ENCODE data around the gene DNMT3A. TPM values are rescaled to one million over a fixed set of nuclear protein-coding genes. Genes with fewer than 3 reads are reported as not detected.

Gene DNMT3A
- total and polyA plus RNA-seq, 2 of the 8 experiments (the other 6 are each of a cell fraction or from before 2014, with no cell fraction given) = 33.6 to 178 TPM

GRCh38 chr2:25256488-25256875, 85.2 kb downstream of the DNMT3A start:
- 0 out of 2 replicates have a peak overlapping the region, but pooled peaks have one; percentile 48 for H2BK20ac ChIP-seq (ENCODE audit: low read length)
- no peaks in the 10 kb centered on the region for H3K9me3 ChIP-seq (ENCODE audit: insufficient read depth in 2 of 2, low read depth in 1 of 2, low read length in 1 of 2)
- no peak overlapping the region for H4K5ac ChIP-seq (ENCODE audit: insufficient read length, low read depth, low read length)
- no peaks in the 10 kb centered on the region for H3K36me3 ChIP-seq (ENCODE audit: control insufficient read depth in 2 of 4, insufficient read depth in 4 of 4, low read length in 3 of 4)
- H2BK12ac ChIP-seq (ENCODE audit: low read depth, low read length) = peak overlapping the region; percentile 93
- peaks cover 5% of the 10 kb centered on the region; the same call in 1 of the 2 replicates for H3K79me1 ChIP-seq (ENCODE audit: low read depth, low read length)
- no peak overlapping the region for H3K9ac ChIP-seq (replicated peaks in 1 of 4; ENCODE audit: extremely low read depth in 1 of 4, low read depth in 3 of 4, low read length in 3 of 4)
- no peak overlapping the region for H3K4me2 ChIP-seq (ENCODE audit: insufficient read depth in 1 of 2, low read depth in 2 of 2, low read length in 2 of 2)
- no peak for FAIRE-seq
- CTCF ChIA-PET (ENCODE audit: partially characterized antibody) = interaction anchor here (0.5 to 2.9 kb wide), 3 partner anchors 20 to 115 kb away, joined by 3 to 27 read pairs (median 4); no protein-coding TSS in a partner anchor
- no peak for TF ChIP-seq NANOG (IDR thresholded peaks at IDR 0.05; ENCODE audit: insufficient read depth, low read depth, low read length, poor library complexity, severe bottlenecking)
- no peak for TF ChIP-seq POLR2A (IDR thresholded peaks at IDR 0.05; ENCODE audit: control extremely low read depth in 1 of 2, low read depth in 2 of 2, low read length in 2 of 2)
- TF ChIP-seq TBP (IDR thresholded peaks at IDR 0.05; ENCODE audit: low read depth, low read length) = no peak
- no peak for TF ChIP-seq SIN3A (conservative IDR thresholded peaks at IDR 0.05 in 1 of 2, IDR thresholded peaks at IDR 0.05 in 1 of 2; ENCODE audit: low read depth in 1 of 2, low read length in 2 of 2)
- no peak for TF ChIP-seq JUN (IDR thresholded peaks at IDR 0.05; ENCODE audit: low read depth, low read length)
- TF ChIP-seq TAF7 (optimal IDR thresholded peaks at IDR 0.05; ENCODE audit: borderline replicate concordance, low read depth, low read length) = no peak
- no peak overlapping the region for H3K14ac ChIP-seq (ENCODE audit: insufficient read length)
- H3K56ac ChIP-seq (replicated peaks; ENCODE audit: insufficient read length, low read depth, low read length) = no peak overlapping the region
- no peak overlapping the region for H3K23ac ChIP-seq (ENCODE audit: insufficient read length)
- H3K27ac ChIP-seq (ENCODE audit: low read depth, low read length) = no peak overlapping the region
- H4K8ac ChIP-seq (ENCODE audit: extremely low read depth, insufficient read depth, low read length) = no peak overlapping the region
- no peak overlapping the region for H4K91ac ChIP-seq (replicated peaks; ENCODE audit: insufficient read length, low read length)
- peaks cover 2% of the 10 kb centered on the region; the same call in 1 of the 2 replicates for H3K23me2 ChIP-seq (ENCODE audit: low read depth, low read length)
- peak overlapping the region; percentile 61 for H2BK15ac ChIP-seq (ENCODE audit: low read length)
- H4K20me1 ChIP-seq (replicated peaks in 1 of 2; ENCODE audit: control insufficient read depth in 1 of 2, insufficient read depth in 2 of 2, low read length in 2 of 2) = no peaks in the 10 kb centered on the region
- H3K79me2 ChIP-seq (ENCODE audit: control insufficient read depth in 1 of 2, insufficient read depth in 2 of 2, low read length in 2 of 2) = peaks cover 0 to 3% of the 10 kb centered on the region in 2 experiments; a peak in 2 of 4 replicates
- H3K4me1 ChIP-seq (replicated peaks in 1 of 4; ENCODE audit: control insufficient read depth in 3 of 4, insufficient read depth in 4 of 4, low read length in 3 of 4) = peaks cover 36 to 51% (median 40%) of the 10 kb centered on the region in 4 experiments
- no peak overlapping the region for H3K4me3 ChIP-seq (ENCODE audit: extremely low read depth in 1 of 4, insufficient read depth in 2 of 4, low read depth in 3 of 4, low read length in 4 of 4)
- no peak overlapping the region for H2AFZ ChIP-seq (ENCODE audit: low read length)
- POLR2A ChIA-PET (ENCODE audit: partially characterized antibody) = interaction anchor here (1.2 to 5.0 kb wide), 6 partner anchors 9 to 25 kb away, joined by 3 to 37 read pairs (median 12); no protein-coding TSS in a partner anchor
- H2BK120ac ChIP-seq (replicated peaks; ENCODE audit: low read depth, low read length) = no peak overlapping the region
- H2BK5ac ChIP-seq (ENCODE audit: low read depth, low read length) = no peak overlapping the region
- H3K4ac ChIP-seq (replicated peaks; ENCODE audit: insufficient read length, low read depth, low read length) = no peak overlapping the region
- no peaks in the 10 kb centered on the region; a peak in 1 of 7 replicates for H3K27me3 ChIP-seq (replicated peaks in 1 of 4; ENCODE audit: control insufficient read depth in 3 of 4, extremely low read depth in 1 of 4, insufficient read depth in 3 of 4, low read length in 3 of 4)
- 0 out of 2 replicates have a peak overlapping the region, but pooled peaks have one; percentile 32 for H2AK5ac ChIP-seq (ENCODE audit: low read depth, low read length)
- DNase-seq (ENCODE audit: low read depth in 1 of 2, low spot score in 2 of 2) = no peak
- 87% methylated on average over 2 of the region's 2 CpGs; no CpG with 5 or more reads in 1 of the 2 experiments for WGBS, 2 experiments (ENCODE audit: extremely low coverage in 1 of 2, insufficient coverage in 1 of 2, insufficient read length in 1 of 2, insufficient replicate concordance in 2 of 2, low coverage in 1 of 2, low lambda C conversion rate in 2 of 2, missing lambda C conversion rate in 1 of 2)
- no peak overlapping the region for H3K18ac ChIP-seq (ENCODE audit: extremely low read depth, low read length)
